Measurements from ENCODE around the gene ADAM8.

DNA sequence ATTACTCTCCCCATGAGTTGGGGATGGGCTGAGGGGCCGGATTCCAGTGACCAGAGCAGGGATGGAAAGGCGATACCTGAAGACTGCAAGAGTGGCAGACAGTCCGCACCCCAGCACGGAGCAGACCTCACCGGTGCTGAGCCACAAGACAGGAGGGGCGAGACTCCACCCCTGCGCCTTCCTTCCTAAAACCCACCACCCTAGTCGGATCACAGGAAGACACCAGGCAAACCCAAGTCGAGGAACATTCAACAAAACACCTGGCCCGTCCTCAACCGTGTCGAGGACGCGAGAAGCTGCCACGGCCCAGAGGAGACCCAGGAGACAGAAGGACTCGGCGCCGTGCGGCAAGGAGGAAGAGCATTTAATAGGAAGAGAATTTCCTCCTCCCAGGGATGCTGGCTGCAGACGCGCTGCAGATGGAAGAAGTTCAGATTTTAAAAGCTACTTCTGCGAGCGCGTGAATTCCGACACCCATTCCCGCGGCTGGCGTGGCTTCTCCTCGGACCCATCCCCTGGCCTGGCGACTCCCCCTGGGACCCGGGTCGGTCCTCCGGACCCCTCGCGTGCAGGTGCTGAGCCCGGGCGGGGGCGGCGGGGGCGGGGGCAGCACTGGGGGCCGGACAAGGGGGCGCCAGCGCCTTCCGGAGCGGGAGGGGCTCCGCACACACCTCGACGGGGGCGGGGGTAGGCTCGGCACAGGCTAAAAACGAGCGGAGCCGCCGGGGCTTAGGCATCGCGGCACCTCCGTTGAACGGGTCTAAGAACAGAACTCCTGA, 47.2 kb downstream of the ADAM8 start:
- TF ChIP-seq POLR2AphosphoS5 (IDR thresholded peaks at IDR 0.05) (no peak), RAD21 (conservative IDR thresholded peaks at IDR 0.05) (no peak), SMC3 (conservative IDR thresholded peaks at IDR 0.05; ENCODE audit: poor library complexity) (no peak), EP300 (conservative IDR thresholded peaks at IDR 0.05; ENCODE audit: poor library complexity, severe bottlenecking) (no peak), EZH2 (IDR thresholded peaks at IDR 0.05; ENCODE audit: borderline replicate concordance, insufficient read depth, low read length, poor library complexity, severe bottlenecking) (no peak)
- TF ChIP-seq, protein P1, sequence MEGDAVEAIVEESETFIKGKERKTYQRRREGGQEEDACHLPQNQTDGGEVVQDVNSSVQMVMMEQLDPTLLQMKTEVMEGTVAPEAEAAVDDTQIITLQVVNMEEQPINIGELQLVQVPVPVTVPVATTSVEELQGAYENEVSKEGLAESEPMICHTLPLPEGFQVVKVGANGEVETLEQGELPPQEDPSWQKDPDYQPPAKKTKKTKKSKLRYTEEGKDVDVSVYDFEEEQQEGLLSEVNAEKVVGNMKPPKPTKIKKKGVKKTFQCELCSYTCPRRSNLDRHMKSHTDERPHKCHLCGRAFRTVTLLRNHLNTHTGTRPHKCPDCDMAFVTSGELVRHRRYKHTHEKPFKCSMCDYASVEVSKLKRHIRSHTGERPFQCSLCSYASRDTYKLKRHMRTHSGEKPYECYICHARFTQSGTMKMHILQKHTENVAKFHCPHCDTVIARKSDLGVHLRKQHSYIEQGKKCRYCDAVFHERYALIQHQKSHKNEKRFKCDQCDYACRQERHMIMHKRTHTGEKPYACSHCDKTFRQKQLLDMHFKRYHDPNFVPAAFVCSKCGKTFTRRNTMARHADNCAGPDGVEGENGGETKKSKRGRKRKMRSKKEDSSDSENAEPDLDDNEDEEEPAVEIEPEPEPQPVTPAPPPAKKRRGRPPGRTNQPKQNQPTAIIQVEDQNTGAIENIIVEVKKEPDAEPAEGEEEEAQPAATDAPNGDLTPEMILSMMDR (IDR thresholded peaks at IDR 0.05; ENCODE audit: poor library complexity, severe bottlenecking), result no peak
- TF ChIP-seq, protein P2, sequence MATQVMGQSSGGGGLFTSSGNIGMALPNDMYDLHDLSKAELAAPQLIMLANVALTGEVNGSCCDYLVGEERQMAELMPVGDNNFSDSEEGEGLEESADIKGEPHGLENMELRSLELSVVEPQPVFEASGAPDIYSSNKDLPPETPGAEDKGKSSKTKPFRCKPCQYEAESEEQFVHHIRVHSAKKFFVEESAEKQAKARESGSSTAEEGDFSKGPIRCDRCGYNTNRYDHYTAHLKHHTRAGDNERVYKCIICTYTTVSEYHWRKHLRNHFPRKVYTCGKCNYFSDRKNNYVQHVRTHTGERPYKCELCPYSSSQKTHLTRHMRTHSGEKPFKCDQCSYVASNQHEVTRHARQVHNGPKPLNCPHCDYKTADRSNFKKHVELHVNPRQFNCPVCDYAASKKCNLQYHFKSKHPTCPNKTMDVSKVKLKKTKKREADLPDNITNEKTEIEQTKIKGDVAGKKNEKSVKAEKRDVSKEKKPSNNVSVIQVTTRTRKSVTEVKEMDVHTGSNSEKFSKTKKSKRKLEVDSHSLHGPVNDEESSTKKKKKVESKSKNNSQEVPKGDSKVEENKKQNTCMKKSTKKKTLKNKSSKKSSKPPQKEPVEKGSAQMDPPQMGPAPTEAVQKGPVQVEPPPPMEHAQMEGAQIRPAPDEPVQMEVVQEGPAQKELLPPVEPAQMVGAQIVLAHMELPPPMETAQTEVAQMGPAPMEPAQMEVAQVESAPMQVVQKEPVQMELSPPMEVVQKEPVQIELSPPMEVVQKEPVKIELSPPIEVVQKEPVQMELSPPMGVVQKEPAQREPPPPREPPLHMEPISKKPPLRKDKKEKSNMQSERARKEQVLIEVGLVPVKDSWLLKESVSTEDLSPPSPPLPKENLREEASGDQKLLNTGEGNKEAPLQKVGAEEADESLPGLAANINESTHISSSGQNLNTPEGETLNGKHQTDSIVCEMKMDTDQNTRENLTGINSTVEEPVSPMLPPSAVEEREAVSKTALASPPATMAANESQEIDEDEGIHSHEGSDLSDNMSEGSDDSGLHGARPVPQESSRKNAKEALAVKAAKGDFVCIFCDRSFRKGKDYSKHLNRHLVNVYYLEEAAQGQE (IDR thresholded peaks at IDR 0.05; ENCODE audit: borderline replicate concordance), result no peak
